HL-60 (cell line): Measurements from ENCODE around the gene STH.

Experiments
- DNase-seq, 2 experiments: peaks; one replicate each; pipeline ENCODE4 v3.0.0-alpha.2; 2010 to 2020; ENCODE audit warnings: low read depth in 1 of 2, low spot score in 1 of 2
- H3K27ac ChIP-seq: fragments of 250-450 bp; sonication (Bioruptor Pico); replicated peaks from 2 replicates; pipeline ENCODE4 v1.5.1; 2020; ENCODE audit warnings: mild to moderate bottlenecking, moderate library complexity
- H3K27me3 ChIP-seq: fragments of 250-450 bp; sonication (Bioruptor Pico); 2 replicates; pipeline ENCODE4 v1.5.1; 2021; ENCODE audit warnings: mild to moderate bottlenecking, moderate library complexity; ENCODE audit not compliant: insufficient read depth, poor library complexity, severe bottlenecking
- H3K4me3 ChIP-seq: replicated peaks from 2 replicates; pipeline ENCODE4 v1.5.1; 2011; ENCODE audit warnings: mild to moderate bottlenecking, control low read depth, low read length; ENCODE audit not compliant: insufficient read depth
- GABPA ChIP-seq: IDR thresholded peaks from 2 replicates; pipeline ENCODE4 v1.6.1; 2012; ENCODE audit warnings: low read depth
- POLR2AphosphoS5 ChIP-seq: IDR thresholded peaks from 2 replicates; pipeline ENCODE4 v1.6.1; 2012; ENCODE audit warnings: low read depth
- SPI1 ChIP-seq: IDR thresholded peaks from 2 replicates; pipeline ENCODE4 v1.6.1; 2012; ENCODE audit warnings: low read depth, mild to moderate bottlenecking, borderline replicate concordance
- TF ChIP-seq, protein P1 (sequence below): IDR thresholded peaks from one replicate; pipeline ENCODE4 v1.5.1; 2011; ENCODE audit warnings: low read length, control low read depth, inconsistent platforms; ENCODE audit not compliant: insufficient read depth
- TF ChIP-seq, protein P2 (sequence below): IDR thresholded peaks from 2 replicates; pipeline ENCODE4 v1.6.1; 2012; ENCODE audit warnings: low read depth; ENCODE audit not compliant: insufficient replicate concordance

Gene STH

GRCh38 chr17:46044286-46044928 lies 45.4 kb downstream of the STH start:
- Histone ChIP-seq H3K4me3 (no peak overlapping the region), H3K27ac (no peak overlapping the region), H3K27me3 (no peaks in the 10 kb centered on the region)
- DNase-seq = peak; percentile 31 to 80
- no peak for TF ChIP-seq POLR2AphosphoS5
- TF ChIP-seq, protein P1, sequence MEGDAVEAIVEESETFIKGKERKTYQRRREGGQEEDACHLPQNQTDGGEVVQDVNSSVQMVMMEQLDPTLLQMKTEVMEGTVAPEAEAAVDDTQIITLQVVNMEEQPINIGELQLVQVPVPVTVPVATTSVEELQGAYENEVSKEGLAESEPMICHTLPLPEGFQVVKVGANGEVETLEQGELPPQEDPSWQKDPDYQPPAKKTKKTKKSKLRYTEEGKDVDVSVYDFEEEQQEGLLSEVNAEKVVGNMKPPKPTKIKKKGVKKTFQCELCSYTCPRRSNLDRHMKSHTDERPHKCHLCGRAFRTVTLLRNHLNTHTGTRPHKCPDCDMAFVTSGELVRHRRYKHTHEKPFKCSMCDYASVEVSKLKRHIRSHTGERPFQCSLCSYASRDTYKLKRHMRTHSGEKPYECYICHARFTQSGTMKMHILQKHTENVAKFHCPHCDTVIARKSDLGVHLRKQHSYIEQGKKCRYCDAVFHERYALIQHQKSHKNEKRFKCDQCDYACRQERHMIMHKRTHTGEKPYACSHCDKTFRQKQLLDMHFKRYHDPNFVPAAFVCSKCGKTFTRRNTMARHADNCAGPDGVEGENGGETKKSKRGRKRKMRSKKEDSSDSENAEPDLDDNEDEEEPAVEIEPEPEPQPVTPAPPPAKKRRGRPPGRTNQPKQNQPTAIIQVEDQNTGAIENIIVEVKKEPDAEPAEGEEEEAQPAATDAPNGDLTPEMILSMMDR = peak; percentile 70

GRCh38 chr17:46044989-46045388 lies 45.9 kb downstream of the STH start:
- Histone ChIP-seq H3K27me3 (no peaks in the 10 kb centered on the region), H3K4me3 (no peak overlapping the region), H3K27ac (peak overlapping the region; percentile 26)
- DNase-seq = no peak
- TF ChIP-seq, protein P2, sequence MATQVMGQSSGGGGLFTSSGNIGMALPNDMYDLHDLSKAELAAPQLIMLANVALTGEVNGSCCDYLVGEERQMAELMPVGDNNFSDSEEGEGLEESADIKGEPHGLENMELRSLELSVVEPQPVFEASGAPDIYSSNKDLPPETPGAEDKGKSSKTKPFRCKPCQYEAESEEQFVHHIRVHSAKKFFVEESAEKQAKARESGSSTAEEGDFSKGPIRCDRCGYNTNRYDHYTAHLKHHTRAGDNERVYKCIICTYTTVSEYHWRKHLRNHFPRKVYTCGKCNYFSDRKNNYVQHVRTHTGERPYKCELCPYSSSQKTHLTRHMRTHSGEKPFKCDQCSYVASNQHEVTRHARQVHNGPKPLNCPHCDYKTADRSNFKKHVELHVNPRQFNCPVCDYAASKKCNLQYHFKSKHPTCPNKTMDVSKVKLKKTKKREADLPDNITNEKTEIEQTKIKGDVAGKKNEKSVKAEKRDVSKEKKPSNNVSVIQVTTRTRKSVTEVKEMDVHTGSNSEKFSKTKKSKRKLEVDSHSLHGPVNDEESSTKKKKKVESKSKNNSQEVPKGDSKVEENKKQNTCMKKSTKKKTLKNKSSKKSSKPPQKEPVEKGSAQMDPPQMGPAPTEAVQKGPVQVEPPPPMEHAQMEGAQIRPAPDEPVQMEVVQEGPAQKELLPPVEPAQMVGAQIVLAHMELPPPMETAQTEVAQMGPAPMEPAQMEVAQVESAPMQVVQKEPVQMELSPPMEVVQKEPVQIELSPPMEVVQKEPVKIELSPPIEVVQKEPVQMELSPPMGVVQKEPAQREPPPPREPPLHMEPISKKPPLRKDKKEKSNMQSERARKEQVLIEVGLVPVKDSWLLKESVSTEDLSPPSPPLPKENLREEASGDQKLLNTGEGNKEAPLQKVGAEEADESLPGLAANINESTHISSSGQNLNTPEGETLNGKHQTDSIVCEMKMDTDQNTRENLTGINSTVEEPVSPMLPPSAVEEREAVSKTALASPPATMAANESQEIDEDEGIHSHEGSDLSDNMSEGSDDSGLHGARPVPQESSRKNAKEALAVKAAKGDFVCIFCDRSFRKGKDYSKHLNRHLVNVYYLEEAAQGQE = no peak
- TF ChIP-seq, protein P1 = no peak
- TF ChIP-seq GABPA = no peak
- TF ChIP-seq POLR2AphosphoS5 = no peak
- no peak for TF ChIP-seq SPI1

- no peak for DNase-seq
- Histone ChIP-seq H3K27ac (peak overlapping the region; percentile 50), H3K27me3 (no peaks in the 10 kb centered on the region), H3K4me3 (no peak overlapping the region)
- TF ChIP-seq GABPA (no peak), SPI1 (no peak), POLR2AphosphoS5 (no peak)
- TF ChIP-seq, protein P1 = no peak
- TF ChIP-seq, protein P2 = no peak
These were observed 46.6 kb downstream of the STH start for GRCh38 chr17:46045639-46046038.

DNA sequence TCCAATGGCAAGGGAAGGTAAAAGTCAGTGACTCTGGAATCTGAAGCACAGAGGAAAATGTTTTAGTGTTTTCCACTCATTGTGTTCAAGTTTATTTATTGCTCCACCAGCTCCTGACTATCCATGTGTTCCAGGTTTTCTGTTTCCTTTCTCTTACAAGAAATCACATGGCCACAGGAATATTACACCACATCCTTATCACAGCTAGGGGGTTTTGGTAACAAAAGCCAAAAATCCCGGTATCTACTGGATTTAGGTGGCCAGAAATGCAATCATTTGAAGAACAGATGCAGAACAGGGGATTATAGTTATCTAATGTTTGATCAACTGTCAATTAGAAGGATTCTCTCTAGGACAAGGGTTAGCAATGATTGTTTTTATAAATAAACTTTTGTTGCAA lies 47.9 kb downstream of the STH start:
- TF ChIP-seq, protein P1 = no peak
- no peak for TF ChIP-seq POLR2AphosphoS5
- TF ChIP-seq SPI1 = no peak
- TF ChIP-seq GABPA = no peak
- TF ChIP-seq, protein P2 = no peak
- DNase-seq = no peak
- H3K4me3 ChIP-seq = no peak overlapping the region
- H3K27me3 ChIP-seq = no peaks in the 10 kb centered on the region
- H3K27ac ChIP-seq = no peak overlapping the region
